22Rv1 (cell line): ENCODE results near the gene CXCL16.
"Not testable (repeated sequence)": the region's sequence is repeated elsewhere in the genome, so short reads cannot be mapped to it uniquely, and the experiment has no call there.

Experiments
- H3K27ac ChIP-seq: fragments of 450-650 bp; 2 replicates; pipeline ENCODE4 v1.5.1; 2017
- ZFX ChIP-seq: fragments of 450-650 bp; IDR thresholded peaks from 2 replicates; pipeline ENCODE4 v1.6.1; 2017; ENCODE audit warnings: antibody characterized with exemption, borderline replicate concordance
- TF ChIP-seq, protein P1 (sequence below): fragments of 450-650 bp; IDR thresholded peaks from 2 replicates; pipeline ENCODE4 v1.5.1; 2017; ENCODE audit warnings: mild to moderate bottlenecking

The CXCL16 gene

GRCh38 chr17:4703330-4703691, 36.4 kb downstream of the CXCL16 start:
- TF ChIP-seq, protein P1, sequence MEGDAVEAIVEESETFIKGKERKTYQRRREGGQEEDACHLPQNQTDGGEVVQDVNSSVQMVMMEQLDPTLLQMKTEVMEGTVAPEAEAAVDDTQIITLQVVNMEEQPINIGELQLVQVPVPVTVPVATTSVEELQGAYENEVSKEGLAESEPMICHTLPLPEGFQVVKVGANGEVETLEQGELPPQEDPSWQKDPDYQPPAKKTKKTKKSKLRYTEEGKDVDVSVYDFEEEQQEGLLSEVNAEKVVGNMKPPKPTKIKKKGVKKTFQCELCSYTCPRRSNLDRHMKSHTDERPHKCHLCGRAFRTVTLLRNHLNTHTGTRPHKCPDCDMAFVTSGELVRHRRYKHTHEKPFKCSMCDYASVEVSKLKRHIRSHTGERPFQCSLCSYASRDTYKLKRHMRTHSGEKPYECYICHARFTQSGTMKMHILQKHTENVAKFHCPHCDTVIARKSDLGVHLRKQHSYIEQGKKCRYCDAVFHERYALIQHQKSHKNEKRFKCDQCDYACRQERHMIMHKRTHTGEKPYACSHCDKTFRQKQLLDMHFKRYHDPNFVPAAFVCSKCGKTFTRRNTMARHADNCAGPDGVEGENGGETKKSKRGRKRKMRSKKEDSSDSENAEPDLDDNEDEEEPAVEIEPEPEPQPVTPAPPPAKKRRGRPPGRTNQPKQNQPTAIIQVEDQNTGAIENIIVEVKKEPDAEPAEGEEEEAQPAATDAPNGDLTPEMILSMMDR: no peak
- no peak for TF ChIP-seq ZFX
- H3K27ac ChIP-seq: peak overlapping the region; percentile 78

GRCh38 chr17:4701116-4701515, 38.6 kb downstream of the CXCL16 start:
- no peak for TF ChIP-seq ZFX
- TF ChIP-seq, protein P1: no peak

DNA sequence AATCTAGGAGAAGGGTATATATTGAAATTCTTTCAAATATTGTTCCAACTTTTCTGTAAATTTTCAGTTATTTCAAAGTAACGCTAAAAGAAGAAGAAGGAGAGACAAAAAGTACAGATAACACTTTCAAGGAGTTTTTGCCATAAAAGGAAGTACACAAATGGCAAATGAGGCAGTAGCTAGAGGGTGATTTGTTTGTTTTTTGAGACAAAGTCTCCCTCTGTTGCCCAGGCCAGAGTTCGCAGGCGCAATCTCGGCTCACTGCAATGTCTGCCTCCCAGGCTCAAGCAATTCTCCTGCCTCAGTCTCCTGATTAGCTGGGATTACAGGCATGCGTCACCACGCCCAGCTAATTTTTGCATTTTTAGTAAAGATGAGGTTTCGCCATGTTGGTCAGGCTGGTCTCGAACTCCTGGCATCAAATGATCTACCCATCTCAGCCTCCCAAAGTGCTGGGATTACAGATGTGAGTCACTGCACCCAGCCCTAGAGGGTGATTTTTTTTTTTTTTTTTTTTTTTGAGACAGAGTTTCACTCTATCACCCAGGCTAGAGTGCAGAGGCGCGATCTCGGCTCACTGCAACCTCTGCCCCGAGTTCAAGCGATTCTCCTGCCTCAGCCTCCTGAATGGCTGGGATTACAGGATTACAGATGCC, 40.2 kb downstream of the CXCL16 start:
- not testable (repeated sequence) for H3K27ac ChIP-seq

More at GRCh38 chr17:4701116-4701515, 38.6 kb downstream of the CXCL16 start:
- no peak overlapping the region for H3K27ac ChIP-seq

DNA sequence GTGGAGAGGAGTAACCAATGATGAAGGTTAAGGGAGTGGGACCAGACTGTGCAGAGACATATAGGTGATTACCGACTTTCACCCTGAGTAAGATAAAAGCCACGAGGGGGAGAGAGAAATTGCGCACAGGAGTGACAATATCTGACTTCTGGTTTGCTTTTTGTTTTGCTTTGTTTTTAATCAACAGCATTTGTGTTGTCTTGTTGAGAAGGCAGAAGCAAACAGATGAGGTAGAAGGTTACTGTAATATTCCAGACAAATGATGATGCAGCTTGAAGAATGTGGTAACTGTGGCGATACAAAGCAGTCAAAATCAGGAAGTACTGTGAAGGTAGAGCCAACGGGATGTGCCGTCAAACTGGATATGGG, 43.3 kb downstream of the CXCL16 start:
- H3K27ac ChIP-seq: no peak overlapping the region

GRCh38 chr17:4693416-4693815, 46.3 kb downstream of the CXCL16 start:
- H3K27ac ChIP-seq: no peak overlapping the region
- TF ChIP-seq, protein P1: no peak
- no peak for TF ChIP-seq ZFX

More for the DNA sequence above, 43.3 kb downstream of the CXCL16 start:
- TF ChIP-seq, protein P1: no peak
- no peak for TF ChIP-seq ZFX

DNA sequence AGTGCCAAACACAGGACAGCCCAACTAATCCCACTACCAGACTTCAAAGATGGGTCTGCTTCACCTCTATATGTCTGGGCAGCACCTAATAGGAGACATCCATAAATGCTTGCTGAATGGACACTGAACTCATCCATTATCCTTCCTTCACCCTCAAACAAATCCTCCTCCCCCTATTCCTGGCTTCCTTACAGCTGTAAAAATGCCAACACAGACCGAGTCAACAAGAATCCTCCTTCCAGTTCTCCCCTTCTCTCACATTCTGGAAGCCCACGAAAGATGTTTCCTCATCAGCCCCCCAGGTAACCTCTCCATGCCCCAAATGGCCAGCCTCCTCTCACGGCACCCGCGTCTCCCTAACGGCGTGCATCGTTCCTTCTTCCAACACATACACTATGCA, 48.0 kb downstream of the CXCL16 start:
- no peak overlapping the region for H3K27ac ChIP-seq
- TF ChIP-seq ZFX: no peak
- TF ChIP-seq, protein P1: no peak

DNA sequence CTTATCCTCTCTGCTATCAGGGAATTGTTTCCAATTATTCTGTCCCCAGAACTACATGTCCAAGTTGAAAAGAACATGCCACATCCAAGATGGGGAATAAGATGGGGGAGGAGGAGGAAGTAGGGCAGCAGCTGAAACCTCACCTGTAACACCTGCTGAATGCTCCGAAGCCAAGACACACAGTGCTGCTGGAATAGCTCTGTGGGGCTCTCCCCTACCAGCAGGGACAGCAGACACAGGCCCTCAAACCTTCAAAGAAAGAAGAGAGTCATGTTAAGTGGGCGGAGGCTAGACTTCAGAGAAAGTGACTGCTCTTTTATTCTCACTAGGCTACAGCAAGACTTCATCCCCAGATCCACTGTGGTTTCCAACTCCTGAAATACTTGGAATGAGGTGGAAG, 49.0 kb downstream of the CXCL16 start:
- no peak for TF ChIP-seq ZFX
- TF ChIP-seq, protein P1: no peak
- H3K27ac ChIP-seq: no peak overlapping the region

- H3K27ac ChIP-seq: not testable (repeated sequence)
Observed at GRCh38 chr17:4689872-4690271, 49.9 kb downstream of the CXCL16 start.

DNA sequence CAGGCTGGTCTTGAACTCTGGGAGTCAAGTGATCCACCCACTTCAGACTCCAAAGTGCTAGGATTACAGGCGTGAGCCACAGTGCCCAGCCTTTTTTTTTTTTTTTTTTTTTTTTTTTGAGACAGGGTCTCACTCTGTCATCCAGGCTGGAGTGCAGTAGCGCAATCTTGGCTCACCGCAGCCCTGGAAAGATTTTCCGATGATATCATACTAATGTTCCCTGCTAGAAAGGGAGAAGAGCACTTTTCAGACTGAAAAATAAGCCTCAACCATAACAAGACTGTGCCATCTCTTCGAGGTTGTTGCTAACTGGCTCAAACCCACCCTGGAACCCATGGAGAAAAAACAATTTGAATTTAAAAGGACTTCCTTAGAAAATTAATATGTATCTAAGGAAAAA, 56.0 kb downstream of the CXCL16 start:
- not testable (repeated sequence) for H3K27ac ChIP-seq
